Measurements from ENCODE around the gene DPP7.

Gene DPP7

DNA sequence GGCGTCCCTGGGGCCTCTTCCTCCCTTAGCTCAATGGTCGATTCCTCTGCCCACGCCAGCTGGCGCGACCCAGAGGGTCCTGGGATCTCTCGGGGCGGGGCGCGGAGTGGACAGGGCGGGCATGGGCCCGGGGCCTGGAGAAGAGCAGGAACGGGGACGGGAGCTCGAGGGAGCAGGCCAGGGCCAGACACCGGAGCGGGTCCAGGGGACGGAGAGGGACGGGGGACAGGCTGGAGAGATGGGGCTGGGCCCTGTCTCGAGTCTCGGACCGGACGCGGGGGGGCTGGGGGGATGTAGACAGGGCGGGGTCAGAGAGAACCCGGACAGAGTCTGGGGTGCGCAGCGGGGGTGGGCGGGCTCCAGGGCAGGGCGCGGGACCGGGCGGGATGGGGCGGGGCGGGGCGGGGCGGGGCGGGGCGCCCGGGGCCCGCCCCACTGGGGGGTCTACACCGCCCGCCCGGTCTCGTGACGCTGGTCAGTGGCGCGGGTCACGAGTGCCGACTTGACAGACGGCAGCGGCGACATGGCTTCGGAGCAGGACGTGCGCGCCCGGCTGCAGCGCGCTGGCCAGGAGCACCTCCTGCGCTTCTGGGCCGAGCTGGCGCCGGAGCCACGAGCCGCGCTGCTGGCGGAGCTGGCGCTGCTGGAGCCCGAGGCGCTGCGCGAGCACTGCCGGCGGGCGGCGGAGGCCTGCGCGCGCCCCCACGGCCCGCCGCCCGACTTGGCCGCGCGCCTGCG is 37.4 kb downstream of the DPP7 start, which contains the start of gene UAP1L1:
UAP1L1 (plus strand) TSS at position 508 of the 738 bp plus-strand sequence; CDS start at position 524, 16 bp downstream.
- H3K4me3 ChIP-seq (ENCODE audit: low read depth, low read length), result peak within 1 kb of the TSS; percentile 73
- peak; percentile 86 for DNase-seq (ENCODE audit: low read depth)

DNA sequence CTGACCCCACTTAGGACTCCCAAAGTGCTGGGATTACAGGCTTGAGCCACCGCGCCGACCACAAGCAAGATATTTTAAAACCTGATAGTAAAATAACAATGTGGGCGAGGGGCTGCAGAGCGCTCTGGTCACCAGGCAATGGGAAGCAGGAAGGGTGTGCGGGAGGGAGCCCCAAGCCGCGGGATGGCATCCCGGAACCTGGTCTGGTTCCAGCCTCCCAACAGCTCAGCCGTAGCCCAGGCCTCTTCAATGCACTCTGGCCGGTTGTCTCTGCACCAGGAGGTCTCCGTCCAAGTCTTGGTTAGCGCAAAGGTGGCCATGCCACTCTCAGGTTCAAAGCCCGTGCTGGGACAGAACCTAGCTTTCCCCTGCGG is 37.9 kb downstream of the DPP7 start:
- H3K4me3 ChIP-seq (ENCODE audit: low read depth, low read length), result peak overlapping the region; percentile 49

More for the DNA sequence above, 37.4 kb downstream of the DPP7 start, which contains the start of gene UAP1L1:
- TF ChIP-seq, protein P1, sequence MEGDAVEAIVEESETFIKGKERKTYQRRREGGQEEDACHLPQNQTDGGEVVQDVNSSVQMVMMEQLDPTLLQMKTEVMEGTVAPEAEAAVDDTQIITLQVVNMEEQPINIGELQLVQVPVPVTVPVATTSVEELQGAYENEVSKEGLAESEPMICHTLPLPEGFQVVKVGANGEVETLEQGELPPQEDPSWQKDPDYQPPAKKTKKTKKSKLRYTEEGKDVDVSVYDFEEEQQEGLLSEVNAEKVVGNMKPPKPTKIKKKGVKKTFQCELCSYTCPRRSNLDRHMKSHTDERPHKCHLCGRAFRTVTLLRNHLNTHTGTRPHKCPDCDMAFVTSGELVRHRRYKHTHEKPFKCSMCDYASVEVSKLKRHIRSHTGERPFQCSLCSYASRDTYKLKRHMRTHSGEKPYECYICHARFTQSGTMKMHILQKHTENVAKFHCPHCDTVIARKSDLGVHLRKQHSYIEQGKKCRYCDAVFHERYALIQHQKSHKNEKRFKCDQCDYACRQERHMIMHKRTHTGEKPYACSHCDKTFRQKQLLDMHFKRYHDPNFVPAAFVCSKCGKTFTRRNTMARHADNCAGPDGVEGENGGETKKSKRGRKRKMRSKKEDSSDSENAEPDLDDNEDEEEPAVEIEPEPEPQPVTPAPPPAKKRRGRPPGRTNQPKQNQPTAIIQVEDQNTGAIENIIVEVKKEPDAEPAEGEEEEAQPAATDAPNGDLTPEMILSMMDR (IDR thresholded peaks at IDR 0.05; ENCODE audit: insufficient read depth, low read depth, low read length, missing control alignments), result no peak

DNA sequence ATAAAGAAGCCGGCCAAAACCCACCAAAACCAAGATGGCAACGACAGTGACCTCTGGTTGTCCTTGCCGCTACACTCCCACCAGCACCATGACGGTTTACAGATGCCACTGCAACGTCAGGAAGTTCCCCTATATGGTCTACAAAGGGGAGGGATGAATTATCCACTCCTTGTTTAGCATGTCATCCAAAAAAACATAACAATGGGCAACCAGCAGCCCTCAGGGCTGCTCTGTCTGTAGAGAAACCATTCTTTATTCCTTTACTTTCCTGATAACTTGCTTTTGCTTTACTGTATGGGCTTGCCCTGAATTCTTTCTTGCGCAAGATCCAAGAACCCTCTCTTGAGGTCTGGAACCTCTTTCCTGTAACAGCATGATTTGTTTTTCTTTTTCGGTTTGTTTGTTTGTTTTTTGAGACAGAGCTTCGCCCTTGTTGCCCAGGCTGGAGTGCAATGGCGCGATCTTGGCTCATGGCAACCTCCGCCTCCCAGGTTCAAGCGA is 39.2 kb downstream of the DPP7 start:
- TF ChIP-seq, protein P1 (IDR thresholded peaks at IDR 0.05; ENCODE audit: insufficient read depth, low read depth, low read length, missing control alignments), result no peak
- DNase-seq (ENCODE audit: low read depth), result no peak
- H3K4me3 ChIP-seq (ENCODE audit: low read depth, low read length), result no peak overlapping the region

More for the DNA sequence above, 37.9 kb downstream of the DPP7 start:
- TF ChIP-seq, protein P1 (IDR thresholded peaks at IDR 0.05; ENCODE audit: insufficient read depth, low read depth, low read length, missing control alignments), result no peak
- DNase-seq (ENCODE audit: low read depth), result no peak

DNA sequence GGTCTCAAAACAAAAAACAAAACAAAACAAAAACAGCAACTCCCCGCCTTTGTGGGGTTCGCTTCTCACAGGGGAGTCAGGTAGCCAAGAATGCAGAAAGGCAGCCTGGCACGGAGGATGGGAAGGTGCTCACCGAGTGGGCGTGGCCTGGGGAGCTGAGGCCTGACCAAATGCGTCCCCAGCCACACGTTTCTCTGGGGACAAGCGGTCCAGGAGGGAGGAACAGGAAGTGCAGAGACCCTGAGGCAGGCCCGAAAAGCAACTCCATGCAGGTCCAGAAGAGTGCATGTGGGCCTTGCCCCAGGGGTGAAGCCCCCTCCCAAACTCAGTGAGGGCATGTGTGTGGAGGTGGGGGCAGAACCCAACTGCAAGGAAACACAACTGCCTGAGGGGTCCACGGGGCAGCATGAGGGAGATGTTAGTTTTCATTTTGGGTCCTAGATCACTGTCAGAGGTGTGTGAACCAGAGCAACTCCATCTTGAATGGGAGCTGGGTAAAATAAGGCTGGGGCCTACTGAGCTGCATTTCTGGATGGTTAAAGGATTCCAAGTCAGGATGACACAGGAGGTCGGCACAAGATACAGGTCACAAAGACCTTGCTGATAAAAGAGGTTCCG is 39.8 kb downstream of the DPP7 start:
- peak; percentile 72 for DNase-seq (ENCODE audit: low read depth)
- H3K4me3 ChIP-seq (ENCODE audit: low read depth, low read length), result no peak overlapping the region
- TF ChIP-seq, protein P1 (IDR thresholded peaks at IDR 0.05; ENCODE audit: insufficient read depth, low read depth, low read length, missing control alignments), result no peak

DNA sequence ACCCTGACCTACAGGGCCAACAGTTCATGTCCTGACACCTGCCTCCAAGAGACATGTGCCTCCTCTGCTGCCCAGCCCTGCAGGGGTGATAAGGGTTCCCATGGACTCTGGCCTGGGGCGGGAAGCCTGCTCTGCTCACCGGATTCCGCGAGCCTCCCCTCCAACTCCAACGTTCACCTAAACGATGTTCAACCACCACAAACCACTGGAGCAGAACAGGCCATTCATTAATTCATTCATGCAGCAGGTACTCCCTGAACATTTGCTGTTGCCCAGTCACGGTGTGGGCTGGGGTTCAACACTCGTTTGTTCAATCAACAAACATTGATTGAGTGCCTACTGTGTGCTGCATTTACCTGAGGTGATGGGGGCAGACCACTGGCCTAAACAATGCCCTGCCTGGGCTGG is 40.5 kb downstream of the DPP7 start:
- H3K4me3 ChIP-seq (ENCODE audit: low read depth, low read length), result no peak overlapping the region
- TF ChIP-seq, protein P1 (IDR thresholded peaks at IDR 0.05; ENCODE audit: insufficient read depth, low read depth, low read length, missing control alignments), result no peak
- no peak for DNase-seq (ENCODE audit: low read depth)

DNA sequence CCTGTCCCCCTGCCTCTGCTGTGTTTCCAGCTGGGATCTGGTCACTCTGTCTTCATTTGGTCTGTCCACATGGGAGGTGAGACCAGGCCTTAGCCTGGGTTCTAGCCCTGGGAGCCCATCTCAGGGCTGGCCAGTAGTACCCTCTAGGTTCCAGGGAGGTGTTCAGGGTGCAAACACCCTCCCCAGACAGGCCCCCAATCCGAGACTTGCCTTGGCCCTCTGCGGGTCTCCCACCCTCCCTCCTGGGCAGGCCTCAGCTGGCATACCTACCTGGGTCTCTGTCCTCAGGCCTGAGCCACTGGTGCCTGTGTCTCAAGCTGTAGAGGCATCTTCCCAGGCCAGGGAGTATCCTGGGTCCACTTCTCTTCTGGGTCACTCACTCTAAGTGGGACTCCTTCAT is 43.3 kb downstream of the DPP7 start:
- TF ChIP-seq, protein P1 (IDR thresholded peaks at IDR 0.05; ENCODE audit: insufficient read depth, low read depth, low read length, missing control alignments), result no peak
- peak overlapping the region; percentile 61 for H3K4me3 ChIP-seq (ENCODE audit: low read depth, low read length)
- DNase-seq (ENCODE audit: low read depth), result no peak

Measured in GM12865 (cell line).